Fibroblast of villous mesenchyme (primary cell): ENCODE measurements around the gene GTF2F1. TPM values are rescaled to one million over a fixed set of nuclear protein-coding genes. Genes with fewer than 3 reads are reported as not detected.
"Not testable (repeated sequence)": the region's sequence is repeated elsewhere in the genome, so short reads cannot be mapped to it uniquely, and the experiment has no call there.

Experiments
- DNase-seq: peaks from one replicate; pipeline ENCODE4 v3.0.0-alpha.2; 2010; ENCODE audit warnings: low read depth
- H3K4me3 ChIP-seq: 2 replicates; pipeline ENCODE4 v1.5.1; 2011; ENCODE audit warnings: low read depth, mild to moderate bottlenecking, low read length
- total RNA-seq: library from RNA; depleted of rRNA; stranded (reverse); fragments of >200 nt; gene quantifications from 2 replicates; pipeline ENCODE4 v1.2.3, GENCODE V29; 2012
- TF ChIP-seq, protein P1 (sequence below): IDR thresholded peaks from 2 replicates; pipeline ENCODE4 v1.5.1; 2012; ENCODE audit warnings: low read depth, mild to moderate bottlenecking, low read length; ENCODE audit not compliant: insufficient read depth

The GTF2F1 gene
- total RNA-seq, 1 donor, result 42.7 TPM

- no peak overlapping the region for H3K4me3 ChIP-seq
- DNase-seq, result peak; percentile 27
- TF ChIP-seq, protein P1, sequence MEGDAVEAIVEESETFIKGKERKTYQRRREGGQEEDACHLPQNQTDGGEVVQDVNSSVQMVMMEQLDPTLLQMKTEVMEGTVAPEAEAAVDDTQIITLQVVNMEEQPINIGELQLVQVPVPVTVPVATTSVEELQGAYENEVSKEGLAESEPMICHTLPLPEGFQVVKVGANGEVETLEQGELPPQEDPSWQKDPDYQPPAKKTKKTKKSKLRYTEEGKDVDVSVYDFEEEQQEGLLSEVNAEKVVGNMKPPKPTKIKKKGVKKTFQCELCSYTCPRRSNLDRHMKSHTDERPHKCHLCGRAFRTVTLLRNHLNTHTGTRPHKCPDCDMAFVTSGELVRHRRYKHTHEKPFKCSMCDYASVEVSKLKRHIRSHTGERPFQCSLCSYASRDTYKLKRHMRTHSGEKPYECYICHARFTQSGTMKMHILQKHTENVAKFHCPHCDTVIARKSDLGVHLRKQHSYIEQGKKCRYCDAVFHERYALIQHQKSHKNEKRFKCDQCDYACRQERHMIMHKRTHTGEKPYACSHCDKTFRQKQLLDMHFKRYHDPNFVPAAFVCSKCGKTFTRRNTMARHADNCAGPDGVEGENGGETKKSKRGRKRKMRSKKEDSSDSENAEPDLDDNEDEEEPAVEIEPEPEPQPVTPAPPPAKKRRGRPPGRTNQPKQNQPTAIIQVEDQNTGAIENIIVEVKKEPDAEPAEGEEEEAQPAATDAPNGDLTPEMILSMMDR, result peak; percentile 42
Observed at GRCh38 chr19:6354098-6354674, 38.8 kb downstream of the GTF2F1 start.

DNA sequence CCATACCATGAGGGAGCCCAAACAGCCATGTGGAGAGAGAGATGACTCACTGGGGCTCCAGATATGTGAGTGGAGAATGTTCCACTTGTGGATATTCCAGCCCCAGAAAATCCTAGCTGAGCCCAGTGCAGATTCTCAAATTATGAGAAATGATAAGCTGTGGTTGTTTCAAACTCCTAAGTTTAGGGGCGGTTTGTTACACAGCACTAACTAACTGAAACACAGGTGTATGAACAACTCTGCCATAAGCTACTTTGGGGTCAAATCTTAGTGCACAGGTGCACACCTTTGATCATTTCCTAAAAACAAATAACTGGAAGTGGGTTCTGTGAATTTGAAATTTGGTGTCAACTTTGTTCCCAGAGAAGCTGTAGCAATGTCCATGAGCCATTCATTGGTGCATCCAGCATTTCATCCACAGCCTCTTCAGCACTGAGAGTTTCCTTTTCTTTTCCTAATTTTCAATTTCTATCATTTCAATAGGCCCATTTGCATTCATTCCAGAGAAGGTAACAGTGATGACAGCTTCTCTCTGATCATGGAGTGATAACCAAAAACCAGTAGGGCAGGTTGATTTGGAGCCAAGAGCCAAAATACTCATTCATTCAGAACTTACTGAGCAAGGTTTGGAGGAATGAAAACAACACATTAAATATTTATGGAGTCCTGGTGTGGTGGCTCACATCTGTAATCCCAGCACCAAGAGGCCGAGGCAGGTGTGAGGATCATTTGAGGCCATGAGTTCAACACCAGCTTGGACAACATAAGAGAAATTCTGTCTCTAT is 40.4 kb downstream of the GTF2F1 start:
- H3K4me3 ChIP-seq, result no peak overlapping the region
- no peak for DNase-seq
- TF ChIP-seq, protein P1, result no peak

DNA sequence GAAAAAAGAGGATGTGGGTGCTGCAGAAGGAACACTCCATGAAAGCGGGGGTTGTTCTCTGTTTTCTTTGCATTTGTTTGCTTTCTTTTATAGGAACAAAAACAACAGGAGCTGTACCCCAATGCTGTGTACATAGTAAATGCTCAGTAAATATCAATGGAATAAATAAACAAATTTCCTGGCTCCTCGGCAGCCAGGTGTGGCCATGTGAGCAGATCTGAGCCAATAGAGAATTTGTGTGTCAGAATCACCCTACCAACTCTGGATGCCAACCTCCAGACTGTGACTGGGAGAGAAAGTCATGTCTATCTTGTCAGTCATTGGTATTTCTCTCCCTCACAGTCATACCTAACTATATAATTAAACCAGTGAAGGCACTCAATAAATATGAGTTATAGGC is 42.3 kb downstream of the GTF2F1 start:
- TF ChIP-seq, protein P1, result no peak
- DNase-seq, result no peak
- H3K4me3 ChIP-seq, result no peak overlapping the region

- DNase-seq, result not testable (repeated sequence)
Observed at GRCh38 chr19:6349271-6349670, 43.7 kb downstream of the GTF2F1 start.

DNA sequence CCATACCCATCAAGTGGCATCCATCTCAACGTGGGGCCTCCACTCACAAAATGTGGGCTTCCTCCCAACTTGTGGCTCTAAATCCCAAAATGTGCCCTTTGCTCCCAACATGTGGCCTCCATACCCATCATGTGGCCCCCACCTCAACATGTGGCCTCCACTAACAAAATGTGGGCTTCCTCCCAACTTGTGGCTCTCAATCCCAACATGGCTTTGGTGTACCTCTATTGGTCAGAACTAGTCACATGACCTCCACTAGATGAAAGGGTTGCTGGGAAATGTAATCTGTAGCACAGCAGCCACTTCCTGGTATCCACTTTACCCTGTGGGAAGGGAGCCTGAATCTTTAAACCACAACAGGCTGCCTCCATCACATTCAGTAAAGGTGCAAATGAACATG is 49.5 kb downstream of the GTF2F1 start:
- DNase-seq, result no peak
- TF ChIP-seq, protein P1, result no peak
- no peak overlapping the region for H3K4me3 ChIP-seq

More at GRCh38 chr19:6349271-6349670, 43.7 kb downstream of the GTF2F1 start:
- not testable (repeated sequence) for H3K4me3 ChIP-seq

- DNase-seq, result no peak
- no peak overlapping the region for H3K4me3 ChIP-seq
- TF ChIP-seq, protein P1, result peak; percentile 3
Observed at GRCh38 chr19:6340493-6341201, 52.3 kb downstream of the GTF2F1 start.
